Epidermal melanocyte (primary cell): ENCODE data around the gene RAB37.

Experiments used
- DNase-seq: peaks from one replicate; pipeline ENCODE4 v3.0.0; 2011; ENCODE audit warnings: low spot score; ENCODE audit not compliant: insufficient read length

RAB37 gene

DNA sequence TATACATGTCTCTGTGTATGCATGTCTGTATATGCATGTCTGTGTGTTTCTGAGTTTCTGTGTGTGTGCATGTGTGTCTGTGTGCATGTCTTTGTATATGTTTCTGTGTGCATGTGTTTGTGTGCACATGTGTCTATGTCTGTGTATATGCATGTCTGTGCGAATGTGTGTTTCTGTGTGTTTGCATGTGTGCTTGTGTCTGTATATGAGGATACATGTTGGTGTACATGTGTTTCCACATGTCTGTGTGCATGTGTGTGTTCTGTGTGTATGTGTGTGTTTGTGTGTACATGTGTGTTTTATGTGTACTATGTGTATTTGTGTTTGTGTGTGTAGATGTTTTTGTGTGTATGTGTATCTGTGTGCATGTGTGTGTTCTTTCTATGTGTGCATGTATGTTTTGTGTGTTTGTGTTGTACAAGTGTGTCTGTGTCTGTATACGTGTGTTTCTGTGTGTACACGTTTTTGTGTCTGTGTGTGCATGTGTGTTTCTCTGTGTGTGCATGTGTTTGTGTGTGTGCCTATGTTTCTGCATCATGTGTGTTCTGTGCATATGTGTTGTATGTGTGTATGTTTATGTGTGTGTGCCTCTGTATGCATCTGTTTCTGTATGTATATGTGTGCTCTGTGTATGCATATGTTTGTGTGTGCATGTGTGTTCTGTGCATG, 8.9 kb upstream of the RAB37 start:
- no peak for DNase-seq

DNA sequence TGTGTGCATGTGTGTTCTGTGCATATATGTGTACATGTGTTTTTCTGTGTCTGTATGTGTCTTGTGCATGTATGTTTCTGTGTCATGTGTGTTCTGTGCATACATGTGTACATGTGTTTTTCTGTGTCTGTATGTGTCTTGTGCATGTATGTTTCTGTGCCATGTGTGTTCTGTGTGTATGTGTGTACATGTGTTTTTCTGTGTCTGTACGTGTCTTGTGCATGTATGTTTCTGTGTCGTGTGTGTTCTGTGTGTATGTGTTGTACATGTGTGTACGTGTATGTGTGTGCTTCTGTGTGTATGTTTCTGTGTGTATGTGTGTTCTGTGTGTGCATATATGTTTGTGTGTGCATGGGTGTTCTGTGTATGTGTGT, 8.4 kb upstream of the RAB37 start:
- no peak for DNase-seq

DNA sequence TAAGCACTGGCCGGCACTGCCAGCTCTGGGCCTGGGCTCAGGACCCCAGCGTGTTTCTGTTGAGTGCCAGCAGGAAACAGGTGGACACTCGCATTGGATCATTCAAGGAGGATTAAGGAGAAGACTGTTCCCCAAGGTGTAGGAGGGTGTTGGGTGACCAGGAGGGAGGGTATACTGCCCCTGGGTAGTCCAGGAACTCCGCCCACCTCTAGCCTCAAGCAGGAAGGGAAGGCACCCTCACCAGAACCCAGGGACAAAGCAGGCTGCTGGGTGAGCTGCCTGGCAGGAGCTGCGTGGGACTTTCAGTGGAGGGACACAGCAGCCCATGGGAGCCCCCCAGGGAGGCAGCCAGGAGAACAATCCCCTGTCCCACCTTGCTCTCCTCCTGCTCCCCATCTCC, 7.7 kb upstream of the RAB37 start:
- no peak for DNase-seq

DNA sequence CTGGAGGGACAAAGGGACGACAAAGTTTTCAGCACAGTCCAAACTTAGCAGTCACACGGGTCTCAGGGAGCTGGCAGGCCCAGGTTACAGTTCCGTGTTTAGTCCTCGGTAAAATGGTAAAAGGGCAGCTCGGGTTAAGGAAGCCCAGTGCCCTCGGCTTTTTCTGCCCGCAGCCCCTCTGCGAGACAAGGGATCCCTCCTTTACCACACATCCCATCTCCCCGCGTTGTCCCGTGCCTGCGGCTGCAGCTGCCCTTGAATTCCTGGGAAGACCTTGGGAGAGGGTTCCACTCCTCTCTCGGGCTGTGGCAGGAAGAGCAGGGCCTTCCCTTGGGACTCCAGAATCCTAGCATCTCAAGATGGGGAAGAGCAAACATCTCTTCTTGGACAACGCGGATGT, 7.2 kb upstream of the RAB37 start:
- DNase-seq: no peak

DNA sequence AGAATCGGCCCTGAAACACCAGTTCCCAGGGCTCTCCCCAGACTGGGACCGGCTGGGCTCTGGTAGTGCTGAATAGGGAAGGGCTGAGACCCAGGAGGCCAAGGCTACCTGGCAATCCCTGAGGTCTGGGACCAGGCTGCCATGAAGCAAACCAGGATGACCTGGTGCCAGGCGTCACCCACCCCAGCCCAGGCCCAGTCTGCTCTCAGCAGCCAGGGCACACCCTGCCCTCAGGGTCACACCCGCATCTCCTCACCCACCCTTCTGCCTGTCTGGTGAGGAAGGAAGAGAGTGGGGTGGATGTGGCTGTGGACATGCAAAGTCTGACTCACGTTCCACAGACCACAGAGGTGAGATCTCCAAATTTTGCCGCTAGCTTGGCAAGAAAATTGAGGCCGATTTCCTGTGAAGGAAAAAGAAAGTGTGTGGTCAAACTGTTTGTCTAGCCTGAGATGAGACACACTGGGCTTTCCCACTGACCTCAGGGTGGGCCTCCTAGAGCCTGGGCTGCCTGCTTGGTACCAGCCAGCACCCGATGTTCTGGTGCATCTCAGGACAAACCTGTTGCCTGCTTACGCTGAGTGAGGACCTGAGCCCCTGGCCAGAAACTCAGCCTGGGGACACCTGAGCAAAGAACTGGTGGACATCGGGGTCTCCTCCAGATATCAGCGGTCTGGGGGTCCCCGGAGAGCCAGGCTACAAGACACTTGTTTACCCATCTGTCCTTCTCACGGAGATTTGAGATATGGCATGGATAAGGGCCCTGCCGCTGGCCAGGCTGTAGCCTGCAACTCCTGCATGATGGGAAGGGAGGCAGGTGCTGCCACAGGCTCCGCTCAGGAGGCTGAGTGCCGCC, 6.3 kb upstream of the RAB37 start:
- no peak for DNase-seq

DNA sequence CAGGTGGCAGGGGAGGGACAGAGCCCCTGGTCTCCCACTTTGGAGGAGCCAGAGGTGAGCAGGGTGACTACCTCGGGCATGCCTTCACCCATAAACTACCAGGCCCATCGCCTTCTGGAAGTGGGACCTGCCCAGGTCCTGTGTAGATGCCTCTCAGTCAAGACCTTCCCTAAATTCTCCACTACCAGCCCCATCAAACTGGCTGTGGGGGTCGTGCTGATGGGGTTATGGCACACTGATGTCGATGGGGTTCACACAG, 5.8 kb upstream of the RAB37 start:
- DNase-seq: no peak

DNA sequence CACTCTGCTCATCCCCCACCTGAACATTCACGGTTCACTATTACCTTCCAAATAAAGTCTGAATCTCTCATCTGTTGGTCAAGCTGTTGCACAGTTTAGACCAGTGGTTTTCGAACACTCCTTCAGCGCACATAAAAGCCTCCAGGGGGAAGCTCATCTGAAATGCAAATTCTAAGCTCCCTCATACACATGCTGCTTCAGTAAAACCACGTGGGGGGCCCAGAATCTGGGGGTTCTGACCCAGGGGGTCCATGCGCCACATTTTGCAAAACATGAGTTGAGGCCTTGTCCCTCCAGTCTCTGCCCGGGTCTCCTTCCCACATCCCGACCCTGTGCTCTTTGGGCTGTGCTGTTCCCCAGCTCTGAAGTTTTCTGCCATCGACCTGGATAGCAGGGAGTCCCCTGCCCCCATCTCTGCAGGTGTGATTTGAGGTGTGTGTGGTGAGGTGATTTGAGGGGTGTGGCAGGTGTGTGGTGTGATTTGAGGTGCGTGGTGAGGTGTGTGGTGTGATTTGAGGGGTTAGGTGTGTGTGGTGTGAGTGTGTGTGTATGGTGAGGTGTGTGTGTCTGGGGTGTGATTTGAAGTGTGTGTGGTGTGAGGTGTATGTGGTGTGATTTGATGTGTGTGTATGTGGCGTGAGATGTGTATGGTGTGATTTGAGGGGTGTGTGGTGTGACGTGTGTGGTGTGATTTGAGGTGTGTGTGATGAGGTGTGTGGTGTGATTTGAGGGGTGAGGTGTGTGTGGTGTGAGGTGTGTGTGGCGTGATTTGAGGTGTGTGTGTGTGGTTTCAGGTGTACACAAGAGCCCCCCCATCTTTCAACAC, 4.8 kb upstream of the RAB37 start:
- DNase-seq: no peak

DNA sequence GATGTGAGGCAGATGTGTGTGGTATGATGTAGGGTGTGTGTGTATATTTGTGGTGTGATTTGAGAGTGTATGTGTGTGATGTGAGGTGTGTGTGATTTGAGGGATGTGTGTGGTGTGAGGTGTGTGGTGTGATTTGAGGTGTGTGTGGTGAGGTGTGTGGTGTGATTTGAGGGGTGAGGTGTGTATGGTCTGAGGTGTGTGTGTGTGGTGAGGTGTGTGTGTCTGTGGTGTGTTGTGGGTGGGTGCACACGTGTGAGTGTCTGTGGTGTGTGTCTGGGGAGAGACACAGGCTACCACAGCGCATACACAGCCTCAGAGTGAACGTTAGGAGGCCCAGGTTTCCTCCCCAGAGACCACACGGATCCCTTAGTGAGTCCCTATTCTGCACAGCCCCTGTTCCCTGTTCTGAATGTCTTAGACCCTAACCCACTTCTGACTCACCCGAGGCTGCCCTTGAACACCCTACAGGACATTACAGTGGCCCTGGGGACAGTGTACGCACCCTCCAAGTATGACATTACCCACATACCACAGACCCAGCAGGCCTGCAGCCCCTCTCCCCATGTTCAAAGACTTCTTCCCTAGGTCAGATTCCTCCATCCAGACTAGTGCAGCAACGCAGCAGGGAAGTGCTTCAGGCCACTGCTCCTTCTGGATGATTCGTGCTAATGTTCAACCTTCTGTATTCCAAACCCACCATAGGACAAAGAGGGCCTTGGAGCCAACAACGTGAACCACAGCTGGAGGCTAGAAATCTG, 3.5 kb upstream of the RAB37 start:
- no peak for DNase-seq

DNA sequence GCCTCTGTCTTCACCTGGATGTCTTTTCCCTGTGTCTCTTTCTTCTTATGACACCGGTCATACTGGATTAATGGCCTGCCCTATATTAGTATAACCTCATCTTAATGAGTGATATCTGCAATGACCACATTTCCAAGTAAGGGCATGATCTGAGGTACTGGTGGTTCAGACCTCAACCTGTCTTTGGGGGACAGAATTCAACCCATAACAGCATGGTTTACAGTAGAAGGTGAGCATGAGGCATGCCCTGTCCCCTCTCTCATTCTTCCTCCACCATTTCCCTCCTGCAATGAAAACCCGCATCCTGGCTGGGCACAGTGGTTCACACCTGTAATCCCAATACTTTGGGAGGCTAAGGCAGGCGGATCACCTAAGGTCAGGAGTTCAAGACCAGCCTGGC, 2.8 kb upstream of the RAB37 start:
- no peak for DNase-seq

DNA sequence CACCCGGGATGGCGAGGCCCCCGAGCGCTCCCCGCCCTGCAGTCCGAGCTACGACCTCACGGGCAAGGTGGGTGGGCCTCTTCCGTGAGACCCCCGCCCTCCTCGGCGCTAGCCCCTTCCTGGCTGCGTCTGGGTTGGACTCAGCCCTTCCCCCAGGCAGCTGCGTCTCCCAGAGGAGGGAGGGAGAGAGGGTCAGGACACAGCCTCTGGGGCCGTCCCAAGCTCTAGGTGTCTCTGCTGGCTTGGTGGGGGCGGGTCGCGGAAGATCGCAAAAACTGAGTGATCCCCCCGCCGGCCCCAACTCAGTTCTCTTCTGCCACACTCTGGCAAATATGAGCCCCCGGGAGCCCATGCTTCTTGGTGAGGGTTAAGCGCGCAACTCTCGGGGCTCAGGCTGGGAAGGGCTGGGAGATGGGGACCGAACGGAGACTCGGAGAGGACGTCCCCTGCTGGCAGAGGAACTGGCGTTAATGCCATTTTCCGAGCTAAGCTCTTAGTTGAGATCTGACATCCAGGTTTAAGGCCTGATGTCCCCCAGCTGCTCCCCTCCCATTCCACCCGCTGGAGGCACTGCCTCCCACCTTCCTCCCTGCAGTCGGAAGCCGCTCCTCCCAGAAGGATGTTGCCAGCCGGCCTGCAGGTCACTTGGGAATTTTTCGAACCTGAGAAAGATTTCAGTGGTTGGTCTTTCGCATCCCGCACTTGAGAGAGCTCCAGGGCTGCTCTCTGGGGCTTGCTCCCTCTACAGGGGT, 419 bp downstream of the RAB37 start:
- no peak for DNase-seq

DNA sequence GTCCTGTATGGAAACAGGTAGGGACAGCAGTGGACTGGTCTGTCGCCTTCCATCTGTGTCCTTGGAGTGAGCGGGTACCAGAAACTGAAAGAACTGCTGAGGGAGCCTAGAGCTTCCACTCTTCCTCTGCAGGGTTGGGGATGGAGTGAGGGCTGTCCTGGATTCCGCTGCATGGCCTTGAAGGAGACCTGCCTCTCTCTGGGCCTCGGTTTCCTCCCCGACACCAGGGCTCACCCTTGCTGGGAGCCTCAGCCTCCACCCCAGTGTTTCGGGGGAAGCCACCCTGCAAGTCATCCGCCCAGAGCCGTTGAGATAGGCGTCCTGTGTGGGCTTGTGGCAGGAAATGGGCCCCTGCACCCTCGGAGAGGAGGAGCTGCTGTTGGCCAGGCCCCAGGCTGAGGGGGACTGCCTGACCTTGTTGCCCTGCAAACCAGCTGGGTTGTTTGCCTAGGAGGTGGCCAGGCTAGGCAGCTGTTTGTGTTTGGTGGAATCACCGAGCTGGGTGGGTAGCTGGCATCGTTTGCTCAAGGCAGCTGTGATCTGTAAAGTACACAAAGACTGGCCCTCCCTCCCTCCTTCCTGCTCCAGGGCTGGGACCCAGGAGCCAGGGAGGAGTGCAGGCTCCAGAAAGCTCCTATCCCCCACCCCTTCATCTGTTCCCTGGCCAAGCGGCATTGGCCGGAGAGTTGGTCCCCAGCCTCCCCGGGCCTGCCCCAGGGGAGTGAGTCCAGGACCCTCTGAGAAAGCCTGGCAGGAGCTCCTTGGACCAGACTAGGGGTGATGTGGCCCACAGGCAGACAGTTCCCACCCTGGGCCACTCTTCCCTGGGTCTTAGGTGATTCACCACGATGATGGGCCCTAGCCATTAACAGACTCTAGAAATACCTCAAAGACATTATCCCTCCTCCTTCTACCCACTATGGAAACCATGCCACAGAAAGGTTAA, 1.3 kb downstream of the RAB37 start:
- no peak for DNase-seq

DNA sequence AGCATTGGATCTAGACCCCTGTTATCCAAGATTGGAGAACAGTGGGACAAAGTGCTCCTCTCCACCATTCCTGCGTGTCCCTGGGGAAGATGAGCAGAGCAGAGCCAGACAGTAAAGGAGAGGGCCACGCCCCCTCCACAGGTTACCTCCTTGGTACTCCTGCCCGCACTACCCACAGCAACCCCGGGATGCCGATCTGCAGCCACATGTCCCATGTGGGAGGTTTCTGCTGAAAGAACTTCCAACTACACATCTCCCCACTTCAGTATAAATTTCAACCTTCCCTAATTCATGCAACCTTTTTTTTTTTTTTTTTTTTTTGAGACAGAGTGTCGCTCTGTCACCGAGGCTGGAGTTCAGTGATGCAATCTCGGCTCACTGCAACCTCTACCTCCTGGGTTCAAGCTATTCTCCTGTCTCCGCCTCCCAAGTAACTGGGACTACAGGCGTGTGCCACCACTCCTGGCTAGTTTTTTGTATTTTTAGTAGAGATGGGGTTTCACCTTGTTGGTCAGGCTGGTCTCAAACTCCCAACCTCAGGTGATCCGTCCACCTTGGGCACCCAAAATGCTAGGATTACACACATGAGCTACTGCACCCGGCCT, 2.3 kb downstream of the RAB37 start:
- no peak for DNase-seq

DNA sequence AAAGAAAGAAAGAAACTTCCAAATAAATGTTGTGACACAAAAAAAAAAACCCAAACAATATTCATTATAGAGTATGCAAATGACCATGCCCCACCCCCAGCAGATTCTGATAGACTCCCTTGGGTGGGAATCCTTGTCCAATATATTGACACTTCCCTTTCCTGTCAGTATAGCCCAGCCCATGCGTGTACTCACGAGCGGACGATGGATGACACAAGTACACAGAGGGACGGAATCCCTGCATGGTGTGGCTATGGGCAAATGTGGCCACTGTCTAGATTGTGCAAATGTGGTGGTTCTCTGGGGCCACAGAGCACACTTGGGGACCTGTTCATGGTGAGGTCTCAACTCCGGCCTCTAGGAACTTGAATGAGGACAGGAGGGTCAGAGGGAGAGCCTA, 3.1 kb downstream of the RAB37 start:
- DNase-seq: no peak

DNA sequence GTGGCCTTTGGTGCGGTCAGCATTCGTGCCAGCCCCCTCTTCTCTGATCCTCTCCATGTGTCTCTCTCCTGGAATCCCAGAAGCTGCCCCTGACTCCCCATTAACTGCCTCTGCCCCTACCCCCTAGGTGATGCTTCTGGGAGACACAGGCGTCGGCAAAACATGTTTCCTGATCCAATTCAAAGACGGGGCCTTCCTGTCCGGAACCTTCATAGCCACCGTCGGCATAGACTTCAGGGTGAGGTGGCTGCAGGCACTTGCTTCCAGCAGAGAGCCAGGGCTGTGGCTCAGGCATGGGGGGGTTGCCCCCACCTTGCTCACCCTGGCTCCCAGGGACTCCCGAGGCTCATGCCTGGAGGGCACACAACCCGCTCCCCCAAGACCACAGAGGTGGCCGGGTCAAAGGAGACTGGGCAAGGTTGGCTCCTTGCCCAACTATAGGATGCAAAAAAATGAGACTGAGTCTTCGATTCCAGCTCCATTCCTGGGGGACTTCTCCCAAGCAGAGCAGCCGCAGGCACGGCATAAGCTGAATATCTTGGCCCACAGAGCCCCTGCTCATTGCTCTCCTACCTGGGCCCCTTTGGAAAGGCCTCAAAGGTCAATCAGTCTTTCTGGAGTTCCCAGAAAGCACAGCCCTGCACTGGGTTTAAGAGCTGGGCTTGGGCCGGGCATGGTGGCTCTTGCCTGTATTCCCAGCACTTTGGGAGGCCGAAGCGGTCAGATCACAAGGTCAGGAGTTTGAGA, 3.8 kb downstream of the RAB37 start:
- DNase-seq: no peak

DNA sequence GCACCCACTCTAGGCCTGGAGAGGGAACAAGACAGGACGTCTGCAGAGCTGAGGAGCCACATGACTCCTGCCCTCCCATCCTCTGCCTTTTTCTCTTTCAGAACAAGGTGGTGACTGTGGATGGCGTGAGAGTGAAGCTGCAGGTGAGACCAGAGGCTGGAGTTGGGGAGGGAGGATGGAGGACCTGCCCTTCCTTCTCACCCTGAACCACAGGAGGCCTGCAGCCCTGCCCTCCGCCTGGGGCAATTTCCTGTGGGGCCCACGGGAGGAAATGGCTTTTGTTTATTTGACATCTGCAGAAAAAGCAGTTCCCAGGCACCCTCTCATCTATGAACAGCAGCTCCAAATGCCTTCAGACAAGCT, 5.1 kb downstream of the RAB37 start:
- no peak for DNase-seq

DNA sequence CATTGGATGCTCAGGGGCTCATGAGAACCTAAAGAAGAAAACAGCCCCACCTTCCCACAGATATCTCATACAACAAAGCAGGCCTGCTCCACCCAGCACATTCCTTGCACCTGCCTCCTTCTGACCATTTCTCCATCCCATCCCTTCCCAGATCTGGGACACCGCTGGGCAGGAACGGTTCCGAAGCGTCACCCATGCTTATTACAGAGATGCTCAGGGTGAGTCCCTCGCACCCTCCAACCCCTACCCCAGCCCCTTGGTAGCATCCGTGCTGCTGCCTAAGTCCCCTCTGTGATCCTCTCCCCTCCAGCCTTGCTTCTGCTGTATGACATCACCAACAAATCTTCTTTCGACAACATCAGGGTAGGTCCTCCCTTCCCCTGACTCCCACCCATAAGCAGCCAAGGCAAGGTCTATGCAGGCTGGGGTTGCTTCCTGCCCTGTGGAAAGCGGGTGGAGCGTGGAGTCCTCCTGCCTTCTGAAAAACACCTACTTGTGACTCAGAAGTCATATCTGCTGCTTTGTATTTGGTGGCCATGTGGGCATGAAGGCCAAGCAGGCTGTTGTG, 6.0 kb downstream of the RAB37 start:
- DNase-seq: no peak

DNA sequence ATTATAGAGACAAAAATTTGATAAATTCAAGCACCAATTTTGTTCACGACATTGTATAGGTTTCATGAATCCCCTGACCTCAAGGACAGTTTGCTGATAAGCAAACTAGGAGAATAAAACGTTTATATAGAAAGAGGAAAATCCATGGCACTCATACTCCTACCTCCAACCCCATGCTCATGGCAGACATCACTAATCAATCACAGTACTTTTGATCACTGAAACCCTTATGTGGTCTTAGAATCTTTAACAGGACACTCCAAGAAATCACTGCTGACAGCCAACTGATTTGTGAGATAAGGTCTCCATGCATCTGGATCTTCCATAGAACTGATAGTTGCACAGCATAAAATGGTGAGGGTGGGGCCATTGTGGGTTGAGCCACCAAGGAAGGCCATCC, 6.7 kb downstream of the RAB37 start:
- DNase-seq: no peak

DNA sequence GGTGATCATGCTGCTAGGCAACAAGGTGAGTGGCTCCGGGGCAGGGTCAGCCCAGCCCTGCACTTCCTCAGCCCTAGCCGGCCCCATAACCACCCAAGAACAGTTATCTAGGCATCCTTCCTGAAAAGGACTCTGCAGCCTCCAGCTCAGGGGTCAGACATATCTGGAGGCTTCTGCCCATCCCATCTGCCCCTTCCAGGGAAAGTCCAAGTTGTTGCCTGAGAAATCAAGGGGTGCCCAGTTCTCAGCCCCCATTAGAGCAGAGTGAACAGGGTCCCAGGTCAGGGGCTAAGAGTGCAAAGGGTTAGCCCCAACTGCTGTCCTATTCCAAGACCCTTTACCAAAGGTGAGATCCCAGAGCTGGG, 7.3 kb downstream of the RAB37 start:
- no peak for DNase-seq
